Stimulated activated naive B cell treated with anti-CD40 and anti-IgM and Interleukin-4, amounts not matched to agents 10 μg/mL and 1 μg/mL and 100 μg/mL, for 72 hours (primary cell): ENCODE data around the gene ZBTB7A.

Experiments
- ATAC-seq, 2 donors: fragments of 150-1000 bp; cut with Tn5 transposase; replicated peaks; 2 replicates each; pipeline ENCODE4 v1.10.0; 2021; ENCODE audit warnings: moderate library complexity in 1 of 2
- DNase-seq: peaks from one replicate; pipeline ENCODE4 v3.0.0; 2021
- H3K27ac Mint-ChIP-seq: one replicate; pipeline ENCODE4 v1.8.0; 2022; ENCODE audit warnings: mild to moderate bottlenecking, mixed read lengths
- H3K27me3 Mint-ChIP-seq, 2 donors: one replicate each; pipeline ENCODE4 v1.8.0; 2022; ENCODE audit warnings: mixed read lengths in 2 of 2
- H3K36me3 Mint-ChIP-seq, 2 donors: one replicate each; pipeline ENCODE4 v1.8.0; 2022; ENCODE audit warnings: mixed read lengths in 2 of 2, mild to moderate bottlenecking in 1 of 2
- H3K4me1 Mint-ChIP-seq, 2 donors: one replicate each; pipeline ENCODE4 v1.8.0; 2022; ENCODE audit warnings: mixed read lengths in 2 of 2, mild to moderate bottlenecking in 1 of 2
- H3K4me3 Mint-ChIP-seq, 2 donors: one replicate each; pipeline ENCODE4 v1.8.0; 2022; ENCODE audit warnings: mild to moderate bottlenecking in 2 of 2, mixed read lengths in 2 of 2, moderate library complexity in 1 of 2
- H3K9me3 Mint-ChIP-seq, 2 donors: one replicate each; pipeline ENCODE4 v1.8.0; 2022; ENCODE audit warnings: mixed read lengths in 2 of 2, mild to moderate bottlenecking in 1 of 2

The ZBTB7A gene

DNA sequence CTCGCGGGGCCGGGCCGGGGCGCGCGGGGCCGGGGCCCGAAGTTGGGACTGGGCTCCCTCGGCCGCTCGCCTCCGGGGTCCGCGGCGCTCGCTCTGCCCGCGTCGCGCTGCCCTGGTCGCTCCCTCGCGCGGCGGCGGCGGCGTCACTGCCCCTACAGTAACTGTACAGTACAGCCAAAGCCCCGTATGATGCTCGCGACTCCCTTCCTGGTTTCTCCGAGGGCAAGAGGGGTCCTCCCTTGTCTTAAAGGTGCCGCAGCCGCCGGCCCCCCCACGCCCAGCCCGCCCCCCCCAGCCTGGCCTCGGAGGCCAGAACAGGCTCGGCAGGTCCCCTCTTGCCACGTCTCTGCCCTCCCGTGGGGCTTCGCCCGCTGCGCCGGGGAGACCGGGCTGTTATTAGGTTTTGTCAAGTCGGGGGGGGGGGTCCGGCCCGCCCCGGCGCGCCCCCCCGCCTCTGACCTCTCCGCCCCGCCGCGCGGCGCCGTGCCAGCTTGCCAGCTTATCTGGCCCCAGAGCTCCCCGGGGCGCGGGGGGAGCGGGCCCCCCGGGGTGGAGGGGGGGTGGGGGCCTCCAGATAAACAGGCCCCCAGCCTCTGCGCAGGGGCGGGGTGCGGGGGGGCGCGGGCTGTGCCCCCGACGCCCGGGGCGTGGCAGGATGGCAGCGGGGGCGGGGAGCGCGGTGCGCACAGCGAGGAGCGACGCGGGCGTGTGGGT, at the start of gene ZBTB7A:
TSS of gene ZBTB7A (minus strand) at position 218 of the 714 bp plus-strand sequence. CDS start 11,667 bp downstream, outside the sequence.
- Mint-ChIP-seq H3K4me1 (peaks cover 14 to 37% of the 10 kb centered on the region in 2 donors), H3K4me3 (peak within 1 kb of the TSS; percentile 84 to 89), H3K27me3 (no peaks in the 10 kb centered on the region), H3K27ac (peak within 1 kb of the TSS; percentile 93), H3K9me3 (no peaks in the 10 kb centered on the region), H3K36me3 (peaks cover 3% of the 10 kb centered on the region in 2 donors)
- DNase-seq, result peak; percentile 67
- peak; percentile 59 to 60 for ATAC-seq

DNA sequence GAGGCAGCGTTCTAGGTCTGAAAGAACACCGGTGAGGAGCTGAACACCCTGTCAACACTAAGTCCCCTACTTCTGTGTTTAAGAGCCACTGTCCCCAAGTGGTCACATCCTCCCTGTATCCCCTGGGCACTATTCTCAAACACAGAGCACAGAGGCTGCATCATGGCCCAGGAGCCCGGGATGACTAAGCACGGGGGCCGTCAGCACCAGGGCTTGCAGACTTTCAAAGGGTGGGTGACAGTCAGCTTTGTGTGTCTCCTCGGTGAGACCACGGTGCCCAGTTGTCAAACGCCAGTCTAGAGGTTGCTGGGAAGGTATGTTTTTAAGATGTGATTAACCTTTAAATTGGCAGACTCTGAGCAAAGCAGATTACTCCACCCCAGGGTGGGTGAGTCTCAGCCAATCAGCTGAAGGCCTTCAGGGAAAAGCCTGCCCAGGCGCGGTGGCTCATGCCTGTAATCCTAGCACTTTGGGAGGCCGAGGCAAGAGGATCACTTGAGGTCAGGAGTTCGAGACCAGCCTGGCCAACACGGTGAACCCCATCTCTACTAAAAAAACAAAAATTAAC, 49.2 kb upstream of the ZBTB7A start:
- ATAC-seq, result peak; percentile 47 to 48
- DNase-seq, result no peak
- H3K36me3 Mint-ChIP-seq, result peaks cover 36 to 63% of the 10 kb centered on the region in 2 donors

GRCh38 chr19:4115050-4115817, 48.5 kb upstream of the ZBTB7A start:
- Mint-ChIP-seq H3K4me3 (peak overlapping the region; percentile 61 to 76), H3K36me3 (peaks cover 43 to 70% of the 10 kb centered on the region in 2 donors), H3K27me3 (no peaks in the 10 kb centered on the region), H3K4me1 (peaks cover 43 to 65% of the 10 kb centered on the region in 2 donors), H3K27ac (peak overlapping the region; percentile 92), H3K9me3 (no peaks in the 10 kb centered on the region)
- ATAC-seq (peak; percentile 95), DNase-seq (peak; percentile 26)

More for the DNA sequence above, 49.2 kb upstream of the ZBTB7A start:
- Mint-ChIP-seq H3K9me3 (no peaks in the 10 kb centered on the region), H3K4me3 (peak overlapping the region; percentile 61 to 76), H3K27me3 (no peaks in the 10 kb centered on the region), H3K4me1 (peaks cover 37 to 62% of the 10 kb centered on the region in 2 donors), H3K27ac (peak overlapping the region; percentile 92)

DNA sequence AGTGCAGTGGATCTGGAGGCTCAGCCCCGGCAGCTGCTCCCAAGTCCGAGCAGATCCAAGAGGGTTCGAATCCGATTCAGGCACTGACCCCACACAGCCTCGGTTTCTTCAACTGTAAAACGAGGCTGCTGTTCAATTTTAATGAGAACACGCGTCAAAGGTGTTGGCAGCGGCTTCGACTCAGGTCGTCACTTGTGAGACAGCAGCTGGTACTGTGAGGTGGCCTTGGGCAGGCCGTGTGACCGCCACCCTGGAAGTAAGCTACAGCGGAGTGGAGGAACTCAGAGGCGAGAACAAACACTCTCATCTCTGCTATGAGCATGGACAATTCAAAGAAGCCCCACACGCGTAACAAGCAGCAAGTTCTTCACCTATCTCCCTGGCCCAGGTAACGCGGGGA, 47.5 kb upstream of the ZBTB7A start:
- H3K36me3 Mint-ChIP-seq, result peaks cover 41 to 72% of the 10 kb centered on the region in 2 donors
- no peaks in the 10 kb centered on the region for H3K27me3 Mint-ChIP-seq
- no peaks in the 10 kb centered on the region for H3K9me3 Mint-ChIP-seq
- no peak overlapping the region for H3K4me3 Mint-ChIP-seq
- H3K4me1 Mint-ChIP-seq, result peaks cover 49 to 75% of the 10 kb centered on the region in 2 donors
- no peak for DNase-seq
- H3K27ac Mint-ChIP-seq, result peak overlapping the region; percentile 81
- ATAC-seq, result no peak

DNA sequence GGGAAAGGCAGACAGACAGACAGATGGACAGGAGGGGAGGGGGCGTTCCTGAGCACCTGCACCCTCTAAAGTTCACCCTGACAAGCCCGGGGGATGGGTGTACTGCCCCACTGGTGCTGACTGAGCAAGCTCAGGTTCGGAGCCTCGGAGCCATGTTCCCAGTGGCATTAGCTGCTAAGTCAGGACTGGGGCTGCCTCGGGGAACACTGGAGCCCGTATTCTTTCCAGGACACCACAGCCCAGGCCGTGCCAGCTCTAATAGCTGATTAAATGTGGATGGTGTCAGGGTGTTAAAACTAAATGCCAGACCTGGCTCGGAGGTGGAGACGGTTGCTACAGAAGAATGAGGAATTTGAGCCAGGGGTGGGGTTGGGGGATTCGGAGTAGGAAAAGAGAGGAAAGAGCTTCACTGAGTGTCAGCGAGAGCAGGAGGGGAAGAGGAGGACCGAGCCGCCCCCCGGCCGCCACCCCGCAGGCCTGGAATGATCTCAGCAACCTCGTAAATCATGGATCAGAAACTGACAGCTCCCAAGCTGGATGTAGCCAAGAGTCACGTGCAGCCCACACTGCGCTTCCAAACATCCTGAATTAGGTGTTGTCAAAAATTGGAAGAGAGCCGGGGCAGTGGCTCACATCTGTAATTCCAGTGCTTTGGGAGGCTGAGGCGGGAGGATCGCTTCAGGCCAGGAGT, 46.8 kb upstream of the ZBTB7A start:
- H3K27ac Mint-ChIP-seq, result peak overlapping the region; percentile 84
- no peaks in the 10 kb centered on the region for H3K27me3 Mint-ChIP-seq
- H3K36me3 Mint-ChIP-seq, result peaks cover 42 to 75% of the 10 kb centered on the region in 2 donors
- DNase-seq (no peak), ATAC-seq (no peak)
- H3K4me3 Mint-ChIP-seq, result no peak overlapping the region
- peaks cover 55 to 82% of the 10 kb centered on the region in 2 donors for H3K4me1 Mint-ChIP-seq
- no peaks in the 10 kb centered on the region for H3K9me3 Mint-ChIP-seq

GRCh38 chr19:4112367-4112766, 45.7 kb upstream of the ZBTB7A start:
- no peaks in the 10 kb centered on the region for H3K27me3 Mint-ChIP-seq
- H3K4me3 Mint-ChIP-seq, result no peak overlapping the region
- H3K27ac Mint-ChIP-seq, result peak overlapping the region; percentile 76
- DNase-seq, result no peak
- ATAC-seq, result no peak
- H3K36me3 Mint-ChIP-seq, result peaks cover 45 to 76% of the 10 kb centered on the region in 2 donors
- peaks cover 60 to 88% of the 10 kb centered on the region in 2 donors for H3K4me1 Mint-ChIP-seq
- H3K9me3 Mint-ChIP-seq, result no peaks in the 10 kb centered on the region

- no peaks in the 10 kb centered on the region for H3K9me3 Mint-ChIP-seq
- peaks cover 48 to 79% of the 10 kb centered on the region in 2 donors for H3K36me3 Mint-ChIP-seq
- DNase-seq (no peak), ATAC-seq (no peak)
- H3K4me1 Mint-ChIP-seq, result peaks cover 54 to 81% of the 10 kb centered on the region in 2 donors
- peak overlapping the region; percentile 100 for H3K27ac Mint-ChIP-seq
- H3K27me3 Mint-ChIP-seq, result no peaks in the 10 kb centered on the region
- H3K4me3 Mint-ChIP-seq, result peak overlapping the region in 1 of 2 donors; percentile 32
These were observed 42.9 kb upstream of the ZBTB7A start for GRCh38 chr19:4109626-4109945.

- Mint-ChIP-seq H3K9me3 (no peaks in the 10 kb centered on the region), H3K27me3 (no peaks in the 10 kb centered on the region), H3K4me3 (peak overlapping the region; percentile 64 to 78), H3K4me1 (peaks cover 52 to 77% of the 10 kb centered on the region in 2 donors), H3K27ac (peak overlapping the region; percentile 100), H3K36me3 (peaks cover 52 to 77% of the 10 kb centered on the region in 2 donors)
- ATAC-seq (peak; percentile 89 to 91), DNase-seq (peak; percentile 89)
These were observed 42.3 kb upstream of the ZBTB7A start for GRCh38 chr19:4108767-4109625.

DNA sequence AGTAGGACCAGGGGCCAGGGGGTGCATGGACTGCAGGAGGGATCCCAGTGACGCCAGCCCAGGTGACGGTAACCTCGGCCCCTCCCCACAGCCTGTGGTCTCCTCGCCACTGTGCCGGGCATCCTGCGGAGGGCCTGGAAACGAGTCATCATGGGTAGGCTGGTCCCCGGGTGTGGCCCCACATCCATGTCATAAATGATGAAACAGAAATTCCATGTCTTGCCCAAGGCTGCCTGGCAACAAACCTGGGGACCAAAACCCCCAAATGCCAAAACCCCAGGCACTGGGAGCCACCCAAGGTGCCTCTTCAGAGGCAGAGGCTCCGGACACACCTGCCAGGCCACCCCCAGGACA, 36.4 kb upstream of the ZBTB7A start:
- no peak for ATAC-seq
- no peak overlapping the region for H3K4me3 Mint-ChIP-seq

GRCh38 chr19:4102339-4103079, 35.8 kb upstream of the ZBTB7A start:
- Mint-ChIP-seq H3K9me3 (no peaks in the 10 kb centered on the region), H3K4me1 (peaks cover 9 to 22% of the 10 kb centered on the region in 2 donors), H3K27ac (no peak overlapping the region), H3K27me3 (no peaks in the 10 kb centered on the region), H3K4me3 (no peak overlapping the region), H3K36me3 (peaks cover 30 to 49% of the 10 kb centered on the region in 2 donors)
- DNase-seq (no peak), ATAC-seq (no peak)

More for the DNA sequence above, 36.4 kb upstream of the ZBTB7A start:
- Mint-ChIP-seq H3K27me3 (no peaks in the 10 kb centered on the region), H3K9me3 (no peaks in the 10 kb centered on the region), H3K27ac (no peak overlapping the region), H3K4me1 (peaks cover 13 to 26% of the 10 kb centered on the region in 2 donors), H3K36me3 (peaks cover 31 to 49% of the 10 kb centered on the region in 2 donors)
- DNase-seq, result no peak

DNA sequence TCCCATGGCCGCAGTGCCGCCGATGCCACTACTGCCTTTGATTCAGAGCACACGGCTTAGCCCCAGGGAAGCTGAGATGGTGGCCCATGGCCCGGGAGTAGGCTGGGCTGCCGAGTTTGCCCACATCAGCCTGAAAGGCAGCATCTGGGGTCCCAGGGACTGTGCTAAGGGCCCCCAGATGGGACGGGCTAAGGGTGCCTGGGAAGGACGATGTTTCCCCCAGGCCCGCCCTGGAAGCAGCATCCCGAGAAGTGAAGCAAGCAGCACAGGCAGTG, 34.7 kb upstream of the ZBTB7A start:
- Mint-ChIP-seq H3K36me3 (peaks cover 37 to 50% of the 10 kb centered on the region in 2 donors), H3K4me1 (peaks cover 5 to 14% of the 10 kb centered on the region in 2 donors), H3K4me3 (no peak overlapping the region), H3K9me3 (no peaks in the 10 kb centered on the region), H3K27me3 (no peaks in the 10 kb centered on the region), H3K27ac (no peak overlapping the region)
- ATAC-seq (no peak), DNase-seq (no peak)

DNA sequence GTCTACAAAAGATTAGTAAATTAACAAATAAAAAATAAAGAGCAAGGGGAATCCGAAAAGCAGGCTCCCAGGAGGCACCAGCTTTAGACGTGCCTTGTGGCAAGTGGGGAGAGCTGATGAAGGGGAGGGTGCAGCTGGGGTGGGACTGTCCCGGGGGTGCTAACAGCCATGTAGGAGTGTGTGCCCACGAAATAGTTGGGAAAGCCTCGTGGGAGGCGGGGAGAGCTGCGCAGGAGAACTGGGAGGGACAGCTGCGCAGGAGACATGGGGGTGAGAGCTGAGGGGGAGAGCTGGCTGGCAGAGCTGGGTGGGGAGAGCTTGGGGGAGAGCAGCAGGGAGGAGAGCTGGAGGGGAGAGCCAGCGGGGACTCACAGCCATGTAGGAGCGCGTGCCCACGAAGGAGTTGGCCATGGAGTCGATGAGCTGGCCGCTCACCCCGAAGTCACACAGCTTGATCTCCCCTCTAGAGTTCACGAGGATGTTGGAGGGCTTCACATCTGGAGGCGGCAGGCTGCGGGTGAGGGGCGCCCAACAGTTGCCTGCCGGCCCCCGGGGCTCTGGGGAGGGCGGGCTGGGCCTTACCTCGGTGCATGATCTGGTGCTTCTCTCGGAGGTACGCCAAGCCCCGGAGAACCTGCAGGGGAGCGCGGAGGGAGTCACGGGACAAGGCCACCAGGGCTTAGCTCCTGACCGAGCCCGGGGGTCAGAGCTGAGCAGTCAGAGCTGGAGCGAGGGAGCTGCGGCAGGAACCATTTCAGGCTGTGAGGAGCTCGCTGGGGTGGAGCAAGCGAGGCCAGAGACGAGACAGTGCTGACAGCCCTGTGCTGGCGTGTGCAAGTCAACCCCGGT, 34.2 kb upstream of the ZBTB7A start:
- Mint-ChIP-seq H3K4me3 (no peak overlapping the region), H3K27ac (no peak overlapping the region)

More for the DNA sequence above, 34.2 kb upstream of the ZBTB7A start:
- Mint-ChIP-seq H3K9me3 (no peaks in the 10 kb centered on the region), H3K27me3 (no peaks in the 10 kb centered on the region), H3K36me3 (peaks cover 39 to 52% of the 10 kb centered on the region in 2 donors), H3K4me1 (peaks cover 5 to 14% of the 10 kb centered on the region in 2 donors)
- DNase-seq (no peak), ATAC-seq (no peak)
